Right lobe of liver (tissue), 4 donors: ENCODE results near the gene DTD2.

Experiments
- CTCF ChIP-seq, 4 donors: fragments of 200-600 bp in 3 of 4; fragments of 450-650 bp in 1 of 4; IDR thresholded peaks; one replicate each; pipeline versions ENCODE4 v1.5.1 to v1.8.0; 2016 to 2022; ENCODE audit warnings: antibody characterized with exemption in 4 of 4, mild to moderate bottlenecking in 2 of 4
- POLR2A ChIP-seq: fragments of 450-650 bp; IDR thresholded peaks from one replicate; pipeline ENCODE4 v1.6.1; 2017; ENCODE audit warnings: antibody characterized with exemption, mild to moderate bottlenecking
- donor health status: DM: no; HTN: no; CAD: no.
- donor health status: DM: no; HTN: no; CAD: no.
- donor health status: DM: no; HTN: yes; CAD: no.

- TF ChIP-seq CTCF (IDR thresholded peaks at IDR 0.05), result peak; percentile 54 to 65 (median 60)
- TF ChIP-seq POLR2A, result no peak
These were observed 7.2 kb downstream of the DTD2 start for GRCh38 chr14:31449971-31450610.
